CD14-positive monocyte (primary cell): Measurements from ENCODE around the gene MMP15. TPM values are rescaled to one million over a fixed set of nuclear protein-coding genes. Genes with fewer than 3 reads are reported as not detected.

ENCODE experiments used
- DNase-seq, 3 donors: peaks; one replicate each; pipeline ENCODE4 v3.0.0-alpha.2; 2011 to 2022
- H2AFZ ChIP-seq: 2 replicates; pipeline ENCODE4 v1.6.0; 2012; ENCODE audit warnings: mild to moderate bottlenecking, low read depth, low read length, inconsistent platforms; ENCODE audit not compliant: insufficient read depth, poor library complexity, severe bottlenecking
- H3K27ac ChIP-seq, 2 donors: 1 replicate in 1 of 2; 2 replicates in 1 of 2; pipeline ENCODE4 v1.5.1; 2012 to 2013; ENCODE audit warnings: low read length in 2 of 2, control low read depth in 1 of 2, inconsistent platforms in 1 of 2, low read depth in 1 of 2, mild to moderate bottlenecking in 1 of 2
- H3K27me3 ChIP-seq, 2 donors: one replicate each; pipeline versions ENCODE4 v1.6.0 to v1.6.1; 2011 to 2013; ENCODE audit warnings: low read length in 2 of 2; ENCODE audit not compliant: control insufficient read depth in 2 of 2, insufficient read depth in 2 of 2
- H3K36me3 ChIP-seq, 2 donors: replicated peaks in 1 of 2; 1 replicate in 1 of 2; 2 replicates in 1 of 2; pipeline versions ENCODE4 v1.5.1 to v1.6.1; 2012 to 2013; ENCODE audit warnings: low read length in 2 of 2, control low read depth in 1 of 2, inconsistent platforms in 1 of 2, mild to moderate bottlenecking in 1 of 2; ENCODE audit not compliant: insufficient read depth in 2 of 2, control insufficient read depth in 1 of 2
- H3K4me1 ChIP-seq, 2 donors: 1 replicate in 1 of 2; 2 replicates in 1 of 2; pipeline versions ENCODE4 v1.5.1 to v1.6.1; 2012 to 2013; ENCODE audit warnings: low read length in 2 of 2, control low read depth in 1 of 2, inconsistent platforms in 1 of 2, mild to moderate bottlenecking in 1 of 2, moderate library complexity in 1 of 2; ENCODE audit not compliant: insufficient read depth in 2 of 2, control insufficient read depth in 1 of 2
- H3K4me2 ChIP-seq: replicated peaks from 2 replicates; pipeline ENCODE3; 2012; ENCODE audit warnings: low read length, moderate library complexity, mild to moderate bottlenecking; ENCODE audit not compliant: poor library complexity, severe bottlenecking; ENCODE audit errors: extremely low read depth
- H3K4me3 ChIP-seq, 3 experiments: fragments of 200-600 bp in 1 of 3; sonication (generic) in 1 of 3; replicated peaks in 1 of 3; 1 replicate in 2 of 3; 2 replicates in 1 of 3; pipeline ENCODE4 v1.5.1; 2011 to 2013; ENCODE audit warnings: low read length in 3 of 3, mild to moderate bottlenecking in 3 of 3, control low read depth in 2 of 3, low read depth in 2 of 3, inconsistent platforms in 1 of 3, moderate library complexity in 1 of 3
- H3K79me2 ChIP-seq: 2 replicates; pipeline ENCODE4 v1.6.0; 2012; ENCODE audit warnings: mild to moderate bottlenecking, control low read depth, inconsistent platforms, low read length, moderate library complexity; ENCODE audit not compliant: insufficient read depth
- H3K9ac ChIP-seq: 2 replicates; pipeline ENCODE4 v1.6.0; 2017; ENCODE audit warnings: low read length, mild to moderate bottlenecking; ENCODE audit not compliant: insufficient read depth, poor library complexity, severe bottlenecking
- H3K9me3 ChIP-seq, 2 donors: replicated peaks in 1 of 2; 1 replicate in 1 of 2; 2 replicates in 1 of 2; pipeline versions ENCODE4 v1.5.1 to v1.6.1; 2012 to 2013; ENCODE audit warnings: low read length in 2 of 2, control low read depth in 1 of 2; ENCODE audit not compliant: control insufficient read depth in 1 of 2, insufficient read depth in 1 of 2
- H4K20me1 ChIP-seq: 2 replicates; pipeline ENCODE4 v1.6.0; 2012; ENCODE audit warnings: mild to moderate bottlenecking, low read length, control low read depth, moderate library complexity; ENCODE audit not compliant: insufficient read depth
- H3K27ac Mint-ChIP-seq, 7 donors: one replicate each; pipeline ENCODE4 v1.8.0; 2020; ENCODE audit warnings: mild to moderate bottlenecking in 7 of 7, mixed read lengths in 7 of 7, moderate library complexity in 6 of 7, inconsistent platforms in 2 of 7
- H3K27me3 Mint-ChIP-seq, 3 donors: one replicate each; pipeline ENCODE4 v1.8.0; 2021 to 2022; ENCODE audit warnings: low read depth in 3 of 3, mild to moderate bottlenecking in 3 of 3, mixed read lengths in 3 of 3, moderate library complexity in 3 of 3, inconsistent platforms in 1 of 3
- H3K36me3 Mint-ChIP-seq, 2 donors: one replicate each; pipeline ENCODE4 v1.8.0; 2020; ENCODE audit warnings: mixed read lengths in 2 of 2, inconsistent platforms in 1 of 2, mild to moderate bottlenecking in 1 of 2
- H3K4me1 Mint-ChIP-seq: one replicate; pipeline ENCODE4 v1.8.0; 2020; ENCODE audit warnings: mild to moderate bottlenecking, mixed read lengths
- H3K4me3 Mint-ChIP-seq, 2 donors: one replicate each; pipeline ENCODE4 v1.8.0; 2020; ENCODE audit warnings: mild to moderate bottlenecking in 2 of 2, mixed read lengths in 2 of 2, moderate library complexity in 1 of 2
- H3K9me3 Mint-ChIP-seq, 7 donors: one replicate each; pipeline ENCODE4 v1.8.0; 2020 to 2022; ENCODE audit warnings: mixed read lengths in 7 of 7, mild to moderate bottlenecking in 6 of 7, moderate library complexity in 6 of 7, inconsistent platforms in 2 of 7
- CTCF ChIP-seq: fragments of 200-600 bp; IDR thresholded peaks from one replicate; pipeline ENCODE4 v1.8.0; 2022; ENCODE audit warnings: antibody characterized with exemption, mild to moderate bottlenecking
- WGBS: methylation state at CpG from one replicate; pipeline ENCODE4 v1.1.5; 2013; ENCODE audit warnings: missing lambda C conversion rate; ENCODE audit not compliant: insufficient coverage; 5-methylcytosine and 5-hydroxymethylcytosine counted together
- intact Hi-C, 2 donors: fragments of 100-400 bp; cut with micrococcal nuclease; formaldehyde crosslinking; loops; one replicate each; pipeline versions ENCODE4 v1.15.0 to v1.15.1; 2023
- polyA plus RNA-seq, 3 donors: library from polyadenylated mRNA; depleted of rRNA in 1 of 3; unstranded in 2 of 3; stranded (reverse) in 1 of 3; fragments of 300-500 nt in 2 of 3; fragments of >200 nt in 1 of 3; fragmentation: Illumina TruSeq in 2 of 3; gene quantifications; 1 replicate in 2 of 3; 2 replicates in 1 of 3; pipeline ENCODE4 v1.2.3, GENCODE V29; 2012 to 2021

The MMP15 gene
- polyA plus RNA-seq, 3 donors = not detected

GRCh38 chr16:57998486-57998885, 27.1 kb upstream of the MMP15 start:
- Histone ChIP-seq H3K79me2 (peaks cover 56% of the 10 kb centered on the region), H3K4me1 (peaks cover 60 to 73% of the 10 kb centered on the region in 2 donors), H3K4me2 (peak overlapping the region; percentile 100), H2AFZ (no peak overlapping the region), H3K9me3 (no peaks in the 10 kb centered on the region), H3K27ac (peak overlapping the region; percentile 78 to 85), H3K36me3 (peaks cover 38 to 40% of the 10 kb centered on the region in 2 donors), H3K4me3 (peak overlapping the region in 1 of 3 experiments; percentile 98), H3K9ac (peak overlapping the region; percentile 80), H3K27me3 (no peaks in the 10 kb centered on the region), H4K20me1 (peaks cover 65% of the 10 kb centered on the region)
- Mint-ChIP-seq H3K27ac (peak overlapping the region; percentile 79 to 94 (median 91)), H3K4me1 (peaks cover 68% of the 10 kb centered on the region), H3K4me3 (peak overlapping the region; percentile 79 to 86), H3K9me3 (peaks cover 0 to 2% (median 0%) of the 10 kb centered on the region in 7 donors), H3K36me3 (peaks cover 37 to 49% of the 10 kb centered on the region in 2 donors), H3K27me3 (no peaks in the 10 kb centered on the region)
- 10% methylated on average over 4 of the region's 8 CpGs for WGBS
- DNase-seq = peak; percentile 37 to 47 (median 44)
- intact Hi-C loops = loop anchor here in 1 of 2 donors (2.0 kb wide), 1 partner anchor 14 kb away; no protein-coding TSS in a partner anchor
- no peak for TF ChIP-seq CTCF

- Mint-ChIP-seq H3K9me3 (peaks cover 0 to 2% (median 0%) of the 10 kb centered on the region in 7 donors), H3K4me1 (peaks cover 66% of the 10 kb centered on the region), H3K27ac (peak overlapping the region; percentile 79 to 94 (median 91)), H3K27me3 (no peaks in the 10 kb centered on the region), H3K36me3 (peaks cover 41 to 51% of the 10 kb centered on the region in 2 donors), H3K4me3 (peak overlapping the region; percentile 79 to 86)
- H3K36me3 ChIP-seq = peaks cover 41 to 44% of the 10 kb centered on the region in 2 donors
- peak overlapping the region; percentile 78 to 85 for H3K27ac ChIP-seq
- H3K4me3 ChIP-seq = peak overlapping the region in 2 of 3 experiments; percentile 44 to 98
- peaks cover 60% of the 10 kb centered on the region for H4K20me1 ChIP-seq
- peaks cover 55 to 68% of the 10 kb centered on the region in 2 donors for H3K4me1 ChIP-seq
- H2AFZ ChIP-seq = peak overlapping the region; percentile 74
- no CpG with 5 or more reads among the region's 3 CpGs for WGBS
- H3K9me3 ChIP-seq = no peaks in the 10 kb centered on the region
- H3K27me3 ChIP-seq = no peaks in the 10 kb centered on the region
- DNase-seq = peak; percentile 5 to 24 (median 18)
- intact Hi-C loops = loop anchor here in 1 of 2 donors (2.0 kb wide), 1 partner anchor 14 kb away; no protein-coding TSS in a partner anchor
- peaks cover 55% of the 10 kb centered on the region for H3K79me2 ChIP-seq
- H3K4me2 ChIP-seq = peak overlapping the region; percentile 100
- H3K9ac ChIP-seq = peak overlapping the region; percentile 80
- TF ChIP-seq CTCF = no peak
Measured at GRCh38 chr16:57998992-57999365, 26.6 kb upstream of the MMP15 start.
